ENCODE data around the gene KCNE5.
A peak's percentile ranks its signal among the peaks of the same experiment; 100 is the strongest.
"Not testable (repeated sequence)": the region's sequence is repeated elsewhere in the genome, so short reads cannot be mapped to it uniquely, and the experiment has no call there.

KCNE5 gene

DNA sequence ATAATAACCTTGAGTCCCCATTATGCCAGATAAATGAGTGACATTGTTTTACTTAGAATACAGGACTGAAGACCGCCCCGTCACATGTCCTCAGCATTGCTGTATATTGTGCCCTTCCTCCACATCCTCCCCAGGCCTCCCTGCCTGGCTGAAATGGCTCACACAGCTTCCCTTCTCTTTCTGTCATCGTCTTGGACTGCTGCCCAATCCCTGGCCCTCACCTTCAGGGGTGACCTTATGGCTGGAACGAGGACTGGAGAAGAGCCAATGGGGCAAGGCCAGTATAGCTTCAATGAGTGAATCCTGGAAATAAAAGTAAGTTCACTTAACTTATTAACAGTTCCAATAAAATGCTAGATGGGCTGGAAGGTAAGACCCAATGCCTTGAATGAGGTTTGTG is 2.7 kb downstream of the KCNE5 start:
- intact Hi-C loops (cut with DNase I) = no loop called here
- DNase-seq = no peak

GRCh38 chrX:109619771-109620170 is 5.2 kb downstream of the KCNE5 start:
- intact Hi-C loops (cut with DNase I) = no loop called here
- DNase-seq = no peak

- intact Hi-C loops (cut with DNase I) = no loop called here
- no peak for DNase-seq
Observed at GRCh38 chrX:109614951-109615350, 10.0 kb downstream of the KCNE5 start.

DNA sequence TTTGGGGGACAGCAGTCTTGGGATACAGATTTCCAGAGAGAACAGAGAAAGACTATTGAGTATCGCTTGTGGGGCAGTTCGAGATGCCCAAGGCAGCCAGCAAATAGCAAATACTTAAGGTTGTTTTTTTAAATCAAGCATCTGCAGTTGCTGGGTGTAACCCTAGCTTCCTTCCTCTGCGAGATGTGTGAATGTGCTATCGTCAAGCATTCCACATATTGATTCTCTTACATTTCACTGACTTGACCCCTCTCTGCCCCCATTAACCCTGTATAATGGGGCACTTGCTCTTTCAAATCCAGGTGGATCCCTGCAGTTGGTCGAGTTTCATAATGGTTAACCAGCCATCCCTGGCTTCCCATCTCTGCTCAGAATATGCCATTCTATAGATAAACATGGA is 23.5 kb downstream of the KCNE5 start:
- intact Hi-C loops (cut with DNase I) = no loop called here
- DNase-seq = no peak

DNA sequence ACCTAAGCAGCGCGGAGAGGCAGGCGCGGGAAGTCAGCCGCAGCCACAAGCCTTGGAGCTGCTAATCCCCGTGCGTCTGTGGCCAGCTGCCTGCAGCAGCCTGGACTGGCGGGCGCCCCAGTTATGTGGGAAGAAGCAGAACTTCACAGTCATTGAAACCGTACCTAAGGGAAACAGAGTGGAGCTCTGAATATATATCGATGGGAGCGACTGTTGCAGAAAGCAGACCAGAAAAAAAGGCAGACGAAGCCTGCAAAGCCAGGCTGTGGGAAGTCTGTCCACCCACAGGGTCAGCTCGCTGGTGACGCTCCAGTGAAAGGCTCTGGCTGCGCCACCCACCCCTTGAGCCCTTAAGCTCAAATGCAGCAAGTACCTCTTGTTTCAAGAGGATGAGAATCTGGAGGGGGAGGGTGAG is 24.7 kb downstream of the KCNE5 start:
- intact Hi-C loops (cut with DNase I) = no loop called here
- peak in 10 of 42 donors; percentile 2 to 42 (median 18) for DNase-seq

GRCh38 chrX:109596015-109596414 is 29.0 kb downstream of the KCNE5 start:
- intact Hi-C loops (cut with DNase I) = no loop called here
- DNase-seq = no peak

- DNase-seq = no peak
- intact Hi-C loops (cut with DNase I) = no loop called here
Observed at GRCh38 chrX:109590176-109590575, 34.8 kb downstream of the KCNE5 start.

GRCh38 chrX:109585488-109585887 is 39.5 kb downstream of the KCNE5 start:
- intact Hi-C loops (cut with DNase I) = no loop called here
- no peak for DNase-seq

DNA sequence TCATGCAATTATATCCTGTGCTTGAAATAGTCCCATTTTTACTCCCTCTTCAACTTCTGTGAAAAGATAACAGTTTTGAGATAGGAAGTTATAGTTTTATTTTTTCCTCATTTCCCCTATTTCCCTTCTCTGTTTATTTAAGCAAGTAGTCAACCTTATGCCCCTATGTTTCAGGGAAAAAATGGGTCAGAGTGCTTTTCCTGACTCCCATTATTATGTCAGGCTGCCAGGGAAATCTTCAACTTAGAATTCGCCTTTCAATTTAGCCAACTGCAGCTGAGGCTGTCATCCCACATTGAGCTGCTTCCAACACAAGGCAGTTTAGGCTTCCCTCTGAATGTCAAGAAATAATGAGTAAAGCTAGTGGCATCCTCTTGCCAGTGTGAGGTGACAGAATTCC is 46.1 kb downstream of the KCNE5 start:
- DNase-seq = no peak
- intact Hi-C loops (cut with DNase I) = no loop called here

DNA sequence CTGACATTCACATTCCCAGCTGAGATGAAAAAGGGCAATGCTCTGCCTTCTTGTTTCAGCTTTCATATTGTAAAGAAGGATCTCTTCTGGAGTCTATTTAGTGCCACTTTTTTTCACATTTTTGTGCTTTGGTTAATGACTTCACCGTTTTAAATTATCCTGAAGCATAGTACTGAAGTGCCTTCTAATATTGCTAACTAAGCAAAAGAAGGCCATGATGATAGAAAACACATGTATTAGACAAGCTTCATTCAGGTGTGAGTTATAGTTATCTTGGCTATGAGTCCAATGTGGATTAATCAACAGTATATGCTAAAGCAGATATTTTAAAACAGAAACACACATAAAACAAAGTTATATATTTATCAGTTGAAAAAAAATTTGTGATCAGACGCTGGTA is 47.9 kb downstream of the KCNE5 start:
- DNase-seq = no peak
- intact Hi-C loops (cut with DNase I) = no loop called here

GRCh38 chrX:109576083-109576482 is 48.9 kb downstream of the KCNE5 start:
- intact Hi-C loops (cut with DNase I); DNase-seq: not testable (repeated sequence)

Measured in head of caudate nucleus (tissue), 42 donors.